Panc1 (cell line): Measurements from ENCODE around the gene PPP1R18. TPM values are rescaled to one million over a fixed set of nuclear protein-coding genes. Genes with fewer than 3 reads are reported as not detected.
A peak's percentile ranks its signal among the peaks of the same experiment; 100 is the strongest.

Experiments used
- ATAC-seq: fragments of 200-7000 bp; cut with Tn5 transposase; 2 replicates; pipeline ENCODE4 v1.9.1; 2020; ENCODE audit warnings: mild to moderate bottlenecking, moderate library complexity
- BruUV-seq: library from RNA; stranded (reverse); fragments of 400-500 nt; replicated peaks from 2 replicates; lab custom pipeline; 2021; lab: Mats Ljungman, UMichigan
- CTCF ChIA-PET: fragments of 300-600 bp; sonication (Branson Sonifier 250); formaldehyde crosslinking; loops from one replicate; lab custom pipeline; 2022; ENCODE audit warnings: antibody characterized with exemption; lab: Charles Lee
- POLR2A ChIA-PET: fragments of 300-600 bp; sonication (Branson Sonifier 250); formaldehyde crosslinking; loops from one replicate; lab custom pipeline; 2022; ENCODE audit warnings: antibody characterized with exemption; lab: Charles Lee
- DNase-seq: peaks from one replicate; pipeline ENCODE4 v3.0.0-alpha.2; 2010; ENCODE audit warnings: low read depth, low spot score
- H3K27ac ChIP-seq: 2 replicates; pipeline ENCODE4 v1.5.1; 2011; ENCODE audit warnings: mild to moderate bottlenecking, low read length, inconsistent platforms
- H3K27me3 ChIP-seq: fragments of 200-500 bp; sonication (Bioruptor generic); 2 replicates; pipeline ENCODE4 v1.6.0; 2014; ENCODE audit warnings: low read length, inconsistent platforms; ENCODE audit not compliant: control insufficient read depth, insufficient read depth
- H3K36me3 ChIP-seq: fragments of 200-500 bp; sonication (Bioruptor generic); 2 replicates; pipeline ENCODE4 v1.5.1; 2014; ENCODE audit warnings: inconsistent platforms, mild to moderate bottlenecking, low read length, moderate library complexity; ENCODE audit not compliant: control insufficient read depth, insufficient read depth
- H3K4me1 ChIP-seq: 2 replicates; pipeline ENCODE4 v1.5.1; 2011; ENCODE audit warnings: inconsistent platforms, mild to moderate bottlenecking, low read length, moderate library complexity; ENCODE audit not compliant: control insufficient read depth, insufficient read depth
- H3K4me3 ChIP-seq, 2 experiments: 2 replicates each; pipeline ENCODE4 v1.5.1; 2011 to 2012; ENCODE audit warnings: low read depth in 2 of 2, low read length in 2 of 2, mild to moderate bottlenecking in 2 of 2, inconsistent platforms in 1 of 2, moderate library complexity in 1 of 2
- H3K9me3 ChIP-seq: fragments of 200-500 bp; sonication (Bioruptor generic); 2 replicates; pipeline ENCODE4 v1.5.1; 2014; ENCODE audit warnings: low read depth, mild to moderate bottlenecking, inconsistent platforms, low read length, moderate library complexity; ENCODE audit not compliant: control insufficient read depth, insufficient read depth
- POLR2AphosphoS5 ChIP-seq: IDR thresholded peaks from 2 replicates; pipeline ENCODE4 v1.6.1; 2012; ENCODE audit warnings: mild to moderate bottlenecking, low read depth, low read length, moderate library complexity
- SIN3A ChIP-seq: IDR thresholded peaks from 2 replicates; pipeline ENCODE4 v1.6.1; 2012; ENCODE audit warnings: low read depth, mild to moderate bottlenecking, low read length, moderate library complexity, borderline replicate concordance; ENCODE audit not compliant: insufficient read depth
- TCF7L2 ChIP-seq: IDR thresholded peaks from 2 replicates; pipeline ENCODE4 v1.6.1; 2011; ENCODE audit warnings: mild to moderate bottlenecking, low read depth, low read length, inconsistent platforms
- in situ Hi-C: cut with HindIII; loops from 2 replicates; pipeline ENCODE4 v1.10.0; 2016; ENCODE audit warnings: low sequenced_read_pairs, low pct_unique_long_range_greater_than_20kb
- intact Hi-C: fragments of 100-400 bp; cut with micrococcal nuclease; formaldehyde crosslinking; loops from one replicate; pipeline ENCODE4 v1.10.0; 2022; ENCODE audit not compliant: unreplicated experiment
- total RNA-seq: library from RNA; stranded (reverse); gene quantifications from one replicate; pipeline ENCODE4 v1.2.1, GENCODE V29; 2021; ENCODE audit not compliant: unreplicated experiment
- TF ChIP-seq, protein P1 (sequence below): fragments of 450-650 bp; IDR thresholded peaks from 2 replicates; pipeline ENCODE4 v1.5.1; 2017; ENCODE audit warnings: mild to moderate bottlenecking
- TF ChIP-seq, protein P2 (sequence below), 2 experiments: IDR thresholded peaks; 2 replicates each; pipeline ENCODE4 v1.6.1; 2011 to 2012; ENCODE audit warnings: low read depth in 2 of 2, control low read depth in 1 of 2, low read length in 1 of 2, mild to moderate bottlenecking in 1 of 2, moderate library complexity in 1 of 2; ENCODE audit not compliant: insufficient read depth in 1 of 2

The PPP1R18 gene
- total RNA-seq, 1 experiment from 2014 or later, result 55.3 TPM

DNA sequence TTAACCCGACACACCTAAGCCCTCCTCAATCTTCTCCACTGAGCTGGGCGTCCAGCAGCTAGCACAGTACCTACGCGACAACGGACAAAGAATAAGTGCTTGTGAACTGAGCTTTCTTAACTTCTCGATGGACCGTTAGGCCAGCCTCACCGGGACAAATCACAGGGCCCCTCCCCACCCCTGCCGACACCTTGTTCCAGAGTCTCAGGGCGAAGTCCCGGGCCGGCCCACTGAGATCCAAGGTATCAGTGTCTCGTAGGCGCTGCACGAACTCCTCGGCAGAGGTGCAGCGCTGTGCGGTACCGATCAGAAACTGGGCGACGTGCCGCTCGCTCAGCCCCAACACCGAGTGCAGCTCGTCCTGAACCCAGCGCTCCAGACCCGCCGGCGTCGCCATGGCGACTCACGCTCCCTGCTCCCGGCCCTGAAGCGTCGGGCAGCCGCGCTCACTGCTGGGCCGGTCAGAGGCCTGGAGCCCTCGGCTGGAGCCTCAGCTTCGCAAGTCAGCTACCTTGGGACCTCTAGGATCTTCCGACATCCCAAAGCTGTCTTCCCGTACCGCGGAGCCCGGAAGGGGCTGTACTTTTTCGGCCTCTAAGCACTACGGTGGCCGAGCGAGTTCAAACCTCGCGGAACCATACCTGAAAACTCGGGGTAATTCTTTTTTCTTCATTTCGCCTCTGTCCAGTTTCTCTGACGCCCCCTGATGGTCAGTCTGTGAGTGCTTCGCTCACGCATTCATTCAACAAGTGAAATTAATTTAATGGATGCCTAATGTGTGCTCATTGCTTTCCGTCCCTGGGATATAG is 13.8 kb downstream of the PPP1R18 start, which contains the start of gene DHX16:
DHX16 (minus strand) TSS at position 562 of the 809 bp plus-strand sequence; CDS start at position 397, 165 bp downstream.
- ChIA-PET POLR2A (interaction anchor here (0.6 to 1.0 kb wide), 3 partner anchors 19 to 57 kb away, joined by 3 to 4 read pairs (median 4); no protein-coding TSS in a partner anchor), CTCF (interaction anchor here (0.6 to 1.5 kb wide), 3 partner anchors 53 to 160 kb away, joined by 3 to 4 read pairs (median 4); no protein-coding TSS in a partner anchor)
- no peaks in the 10 kb centered on the region for H3K9me3 ChIP-seq
- no TSS peak for BruUV-seq
- H3K4me1 ChIP-seq, result no peaks in the 10 kb centered on the region
- DNase-seq, result peak; percentile 96
- TF ChIP-seq POLR2AphosphoS5 (peak; percentile 82), SIN3A (peak; percentile 85), TCF7L2 (no peak)
- TF ChIP-seq, protein P1, sequence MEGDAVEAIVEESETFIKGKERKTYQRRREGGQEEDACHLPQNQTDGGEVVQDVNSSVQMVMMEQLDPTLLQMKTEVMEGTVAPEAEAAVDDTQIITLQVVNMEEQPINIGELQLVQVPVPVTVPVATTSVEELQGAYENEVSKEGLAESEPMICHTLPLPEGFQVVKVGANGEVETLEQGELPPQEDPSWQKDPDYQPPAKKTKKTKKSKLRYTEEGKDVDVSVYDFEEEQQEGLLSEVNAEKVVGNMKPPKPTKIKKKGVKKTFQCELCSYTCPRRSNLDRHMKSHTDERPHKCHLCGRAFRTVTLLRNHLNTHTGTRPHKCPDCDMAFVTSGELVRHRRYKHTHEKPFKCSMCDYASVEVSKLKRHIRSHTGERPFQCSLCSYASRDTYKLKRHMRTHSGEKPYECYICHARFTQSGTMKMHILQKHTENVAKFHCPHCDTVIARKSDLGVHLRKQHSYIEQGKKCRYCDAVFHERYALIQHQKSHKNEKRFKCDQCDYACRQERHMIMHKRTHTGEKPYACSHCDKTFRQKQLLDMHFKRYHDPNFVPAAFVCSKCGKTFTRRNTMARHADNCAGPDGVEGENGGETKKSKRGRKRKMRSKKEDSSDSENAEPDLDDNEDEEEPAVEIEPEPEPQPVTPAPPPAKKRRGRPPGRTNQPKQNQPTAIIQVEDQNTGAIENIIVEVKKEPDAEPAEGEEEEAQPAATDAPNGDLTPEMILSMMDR, result peak; percentile 94
- TF ChIP-seq, protein P2, sequence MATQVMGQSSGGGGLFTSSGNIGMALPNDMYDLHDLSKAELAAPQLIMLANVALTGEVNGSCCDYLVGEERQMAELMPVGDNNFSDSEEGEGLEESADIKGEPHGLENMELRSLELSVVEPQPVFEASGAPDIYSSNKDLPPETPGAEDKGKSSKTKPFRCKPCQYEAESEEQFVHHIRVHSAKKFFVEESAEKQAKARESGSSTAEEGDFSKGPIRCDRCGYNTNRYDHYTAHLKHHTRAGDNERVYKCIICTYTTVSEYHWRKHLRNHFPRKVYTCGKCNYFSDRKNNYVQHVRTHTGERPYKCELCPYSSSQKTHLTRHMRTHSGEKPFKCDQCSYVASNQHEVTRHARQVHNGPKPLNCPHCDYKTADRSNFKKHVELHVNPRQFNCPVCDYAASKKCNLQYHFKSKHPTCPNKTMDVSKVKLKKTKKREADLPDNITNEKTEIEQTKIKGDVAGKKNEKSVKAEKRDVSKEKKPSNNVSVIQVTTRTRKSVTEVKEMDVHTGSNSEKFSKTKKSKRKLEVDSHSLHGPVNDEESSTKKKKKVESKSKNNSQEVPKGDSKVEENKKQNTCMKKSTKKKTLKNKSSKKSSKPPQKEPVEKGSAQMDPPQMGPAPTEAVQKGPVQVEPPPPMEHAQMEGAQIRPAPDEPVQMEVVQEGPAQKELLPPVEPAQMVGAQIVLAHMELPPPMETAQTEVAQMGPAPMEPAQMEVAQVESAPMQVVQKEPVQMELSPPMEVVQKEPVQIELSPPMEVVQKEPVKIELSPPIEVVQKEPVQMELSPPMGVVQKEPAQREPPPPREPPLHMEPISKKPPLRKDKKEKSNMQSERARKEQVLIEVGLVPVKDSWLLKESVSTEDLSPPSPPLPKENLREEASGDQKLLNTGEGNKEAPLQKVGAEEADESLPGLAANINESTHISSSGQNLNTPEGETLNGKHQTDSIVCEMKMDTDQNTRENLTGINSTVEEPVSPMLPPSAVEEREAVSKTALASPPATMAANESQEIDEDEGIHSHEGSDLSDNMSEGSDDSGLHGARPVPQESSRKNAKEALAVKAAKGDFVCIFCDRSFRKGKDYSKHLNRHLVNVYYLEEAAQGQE (IDR thresholded peaks at IDR 0.05; ENCODE audit: insufficient read depth in 1 of 2, low read depth in 2 of 2, low read length in 1 of 2), result 0 out of 4 replicates have a peak, but pooled peaks of 1 of the 2 experiments have one; percentile 17
- no peaks in the 10 kb centered on the region for H3K27me3 ChIP-seq
- intact Hi-C loops (no loop called here), in situ Hi-C loops (no loop called here)
- peaks cover 5% of the 10 kb centered on the region; the same call in 1 of the 2 replicates for H3K36me3 ChIP-seq
- H3K27ac ChIP-seq, result peak within 1 kb of the TSS; percentile 80
- peak within 1 kb of the TSS; percentile 85 to 99 for H3K4me3 ChIP-seq
- ATAC-seq, result peak; percentile 91

DNA sequence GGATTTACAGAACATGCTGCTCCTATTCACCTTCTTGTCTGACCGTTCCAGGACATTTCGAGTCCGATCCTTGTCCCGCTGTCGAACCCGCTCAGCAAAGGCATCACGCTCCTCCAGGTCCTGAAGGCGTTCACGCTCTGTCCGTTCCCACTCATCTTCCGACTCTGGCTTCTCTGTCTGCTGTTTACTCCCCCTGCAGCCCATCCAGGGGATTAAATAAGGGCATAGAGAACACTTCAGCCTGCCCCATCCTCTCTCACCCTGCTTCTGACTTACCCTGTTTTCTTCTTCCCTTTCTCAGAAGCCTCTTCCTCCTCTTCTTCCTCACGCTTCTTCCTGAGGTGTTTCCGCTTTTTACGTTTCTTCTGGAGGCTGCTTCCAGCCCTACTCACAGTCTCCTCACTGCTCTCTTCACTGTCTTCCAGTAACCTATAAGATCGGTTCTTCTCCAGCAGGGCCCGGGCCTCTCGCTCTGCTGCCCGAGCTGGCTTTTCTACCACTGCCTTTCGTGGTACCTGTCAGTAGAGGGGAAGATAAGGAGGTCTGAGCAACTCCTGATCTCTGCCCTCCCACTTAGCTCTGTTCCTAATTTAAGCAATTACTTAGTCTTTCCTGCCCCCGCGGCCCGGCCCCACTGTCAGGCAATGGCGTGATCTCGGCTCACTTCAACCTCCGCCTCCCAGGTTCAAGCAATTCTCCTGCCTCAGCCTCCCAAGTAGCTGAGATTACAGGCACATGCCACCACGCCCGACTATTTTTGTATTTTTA is 15.5 kb downstream of the PPP1R18 start:
- POLR2A ChIA-PET, result no interaction called here
- intact Hi-C loops, result no loop called here
- TSS peak; percentile 60 for BruUV-seq

More for the DNA sequence above, 15.5 kb downstream of the PPP1R18 start:
- Histone ChIP-seq H3K27ac (no peak overlapping the region), H3K9me3 (no peaks in the 10 kb centered on the region), H3K36me3 (peaks cover 7% of the 10 kb centered on the region; the same call in 1 of the 2 replicates), H3K27me3 (no peaks in the 10 kb centered on the region), H3K4me1 (no peaks in the 10 kb centered on the region), H3K4me3 (no peak overlapping the region; a peak in 1 of 4 replicates)
- TF ChIP-seq, protein P2 (IDR thresholded peaks at IDR 0.05; ENCODE audit: insufficient read depth in 1 of 2, low read depth in 2 of 2, low read length in 1 of 2), result no peak
- TF ChIP-seq POLR2AphosphoS5 (no peak), SIN3A (no peak), TCF7L2 (no peak)
- TF ChIP-seq, protein P1, result no peak
- CTCF ChIA-PET, result no interaction called here
- in situ Hi-C loops, result no loop called here
- DNase-seq (no peak), ATAC-seq (no peak)
